SU-DHL-6 (cell line): Measurements from ENCODE around the gene EFHB.
"Not testable (repeated sequence)": the region's sequence is repeated elsewhere in the genome, so short reads cannot be mapped to it uniquely, and the experiment has no call there.

ENCODE experiments used
- H2AFZ ChIP-seq: fragments of 200-600 bp; sonication (generic); 2 replicates; pipeline ENCODE4 v1.6.1; 2014; ENCODE audit warnings: low read depth, mild to moderate bottlenecking, moderate library complexity, mixed read lengths, antibody characterized with exemption, low read length; ENCODE audit not compliant: severe bottlenecking
- H3F3A ChIP-seq: fragments of 200-600 bp; shearing (Covaris generic); 2 replicates; pipeline ENCODE4 v1.6.0; 2016; ENCODE audit warnings: antibody characterized with exemption, mild to moderate bottlenecking; ENCODE audit not compliant: insufficient read depth
- H3K27ac ChIP-seq: fragments of 200-600 bp; sonication (generic); 2 replicates; pipeline ENCODE4 v1.5.1; 2016; ENCODE audit warnings: low read depth, mild to moderate bottlenecking, low read length, moderate library complexity, mixed read lengths
- H3K27me3 ChIP-seq: fragments of 200-600 bp; sonication (generic), shearing (Covaris generic); 2 replicates; pipeline ENCODE4 v1.6.0; 2014; ENCODE audit warnings: mild to moderate bottlenecking, low read length
- H3K36me3 ChIP-seq: fragments of 200-600 bp; sonication (generic); 2 replicates; pipeline ENCODE4 v1.6.1; 2014; ENCODE audit warnings: mild to moderate bottlenecking, low read length, mixed read lengths
- H3K4me2 ChIP-seq: fragments of 300-600, 200-600 bp; shearing (Covaris generic), sonication (generic); 2 replicates; pipeline ENCODE4 v1.6.0; 2014; ENCODE audit warnings: low read length, low read depth, mild to moderate bottlenecking; ENCODE audit not compliant: poor library complexity, severe bottlenecking
- H3K4me3 ChIP-seq: fragments of 200-600 bp; sonication (generic); 2 replicates; pipeline ENCODE4 v1.5.1; 2014; ENCODE audit warnings: antibody characterized with exemption, low read length, mild to moderate bottlenecking, mixed read lengths; ENCODE audit not compliant: insufficient read depth, poor library complexity, severe bottlenecking
- H3K79me2 ChIP-seq: fragments of 200-600 bp; sonication (generic); 2 replicates; pipeline ENCODE4 v1.6.1; 2014; ENCODE audit warnings: mild to moderate bottlenecking, low read length, moderate library complexity; ENCODE audit not compliant: insufficient read depth
- H3K9ac ChIP-seq: fragments of 200-600 bp; sonication (generic); 2 replicates; pipeline ENCODE4 v1.7.0; 2014; ENCODE audit warnings: mild to moderate bottlenecking, low read length
- H3K9me2 ChIP-seq: fragments of 200-600 bp; sonication (generic); replicated peaks from 2 replicates; pipeline ENCODE4 v1.6.1; 2014; ENCODE audit warnings: low read length; ENCODE audit not compliant: insufficient read depth
- H3K9me3 ChIP-seq: fragments of 200-600 bp; sonication (generic); 2 replicates; pipeline ENCODE4 v1.6.1; 2014; ENCODE audit warnings: low read length, mixed read lengths; ENCODE audit not compliant: insufficient read depth
- H4K20me1 ChIP-seq: fragments of 200-600 bp; sonication (generic); 2 replicates; pipeline ENCODE4 v1.6.1; 2014; ENCODE audit warnings: low read depth, mild to moderate bottlenecking, antibody characterized with exemption, low read length, moderate library complexity, mixed read lengths
- EZH2phosphoT487 ChIP-seq: fragments of 200-600 bp; sonication (generic), shearing (Covaris generic); conservative IDR thresholded peaks from 2 replicates; pipeline ENCODE4 v1.6.1; 2018; ENCODE audit warnings: mild to moderate bottlenecking, antibody characterized with exemption, low read length, moderate library complexity, mixed read lengths
- TF ChIP-seq, protein P1 (sequence below): fragments of 200-600 bp; sonication (generic); IDR thresholded peaks from one replicate; pipeline ENCODE4 v1.5.1; 2017; ENCODE audit warnings: antibody characterized with exemption, mild to moderate bottlenecking, low read length, moderate library complexity; ENCODE audit not compliant: insufficient read depth, poor library complexity, severe bottlenecking

Gene EFHB

DNA sequence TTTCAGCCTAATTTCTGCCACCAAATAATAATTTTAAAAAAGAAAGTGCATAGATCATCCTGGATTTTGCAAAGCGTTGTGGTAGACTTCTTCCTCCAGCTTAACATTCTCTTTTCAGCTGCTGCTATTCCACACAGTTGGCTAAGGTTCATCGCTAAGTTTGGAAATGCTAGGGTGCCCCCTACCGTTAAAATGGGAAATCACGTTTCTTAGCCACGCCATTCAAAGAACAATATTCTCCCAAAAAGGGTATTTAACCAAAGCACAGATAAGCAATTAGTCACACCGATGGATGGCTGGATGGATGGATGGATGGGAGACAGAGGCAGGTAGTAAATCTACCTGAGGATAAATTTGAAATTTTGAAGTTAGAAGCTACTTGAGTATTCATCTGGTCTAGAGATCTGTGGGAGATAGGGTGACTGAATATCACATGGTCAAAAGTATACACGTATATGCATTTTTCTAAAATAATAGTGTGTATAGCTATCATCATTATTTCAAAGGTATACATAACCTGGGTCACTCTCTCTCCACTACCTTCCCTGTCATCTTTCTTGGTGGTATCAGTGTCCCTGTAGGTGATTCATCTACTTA lies 67.2 kb downstream of the EFHB start:
- H4K20me1 ChIP-seq: no peaks in the 10 kb centered on the region
- no peak overlapping the region for H3K27ac ChIP-seq
- H3K9me2 ChIP-seq: no peaks in the 10 kb centered on the region
- no peaks in the 10 kb centered on the region for H3K27me3 ChIP-seq
- H3F3A ChIP-seq: no peaks in the 10 kb centered on the region
- H3K4me3 ChIP-seq: no peak overlapping the region
- no peaks in the 10 kb centered on the region for H3K9me3 ChIP-seq
- no peaks in the 10 kb centered on the region for H3K79me2 ChIP-seq
- no peak overlapping the region for H3K9ac ChIP-seq
- H2AFZ ChIP-seq: no peak overlapping the region
- TF ChIP-seq, protein P1, sequence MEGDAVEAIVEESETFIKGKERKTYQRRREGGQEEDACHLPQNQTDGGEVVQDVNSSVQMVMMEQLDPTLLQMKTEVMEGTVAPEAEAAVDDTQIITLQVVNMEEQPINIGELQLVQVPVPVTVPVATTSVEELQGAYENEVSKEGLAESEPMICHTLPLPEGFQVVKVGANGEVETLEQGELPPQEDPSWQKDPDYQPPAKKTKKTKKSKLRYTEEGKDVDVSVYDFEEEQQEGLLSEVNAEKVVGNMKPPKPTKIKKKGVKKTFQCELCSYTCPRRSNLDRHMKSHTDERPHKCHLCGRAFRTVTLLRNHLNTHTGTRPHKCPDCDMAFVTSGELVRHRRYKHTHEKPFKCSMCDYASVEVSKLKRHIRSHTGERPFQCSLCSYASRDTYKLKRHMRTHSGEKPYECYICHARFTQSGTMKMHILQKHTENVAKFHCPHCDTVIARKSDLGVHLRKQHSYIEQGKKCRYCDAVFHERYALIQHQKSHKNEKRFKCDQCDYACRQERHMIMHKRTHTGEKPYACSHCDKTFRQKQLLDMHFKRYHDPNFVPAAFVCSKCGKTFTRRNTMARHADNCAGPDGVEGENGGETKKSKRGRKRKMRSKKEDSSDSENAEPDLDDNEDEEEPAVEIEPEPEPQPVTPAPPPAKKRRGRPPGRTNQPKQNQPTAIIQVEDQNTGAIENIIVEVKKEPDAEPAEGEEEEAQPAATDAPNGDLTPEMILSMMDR: peak; percentile 70
- no peak for TF ChIP-seq EZH2phosphoT487
- H3K4me2 ChIP-seq: no peak overlapping the region
- H3K36me3 ChIP-seq: no peaks in the 10 kb centered on the region

DNA sequence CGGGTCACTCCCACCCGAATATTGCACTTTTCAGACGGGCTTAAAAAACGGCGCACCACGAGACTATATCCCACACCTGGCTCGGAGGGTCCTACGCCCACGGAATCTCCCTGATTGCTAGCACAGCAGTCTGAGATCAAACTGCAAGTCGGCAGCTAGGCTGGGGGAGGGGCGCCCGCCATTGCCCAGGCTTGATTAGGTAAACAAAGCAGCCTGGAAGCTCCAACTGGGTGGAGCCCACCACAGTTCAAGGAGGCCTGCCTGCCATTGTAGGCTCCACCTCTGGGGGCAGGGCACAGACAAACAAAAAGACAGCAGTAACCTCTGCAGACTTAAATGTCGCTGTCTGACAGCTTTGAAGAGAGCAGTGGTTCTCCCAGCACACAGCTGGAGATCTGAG lies 78.7 kb downstream of the EFHB start:
- not testable (repeated sequence) for H3K9me2 ChIP-seq, H2AFZ ChIP-seq, H3K4me3 ChIP-seq, H3F3A ChIP-seq, H3K4me2 ChIP-seq, H3K36me3 ChIP-seq, H3K9ac ChIP-seq, H3K27ac ChIP-seq, H3K27me3 ChIP-seq, H4K20me1 ChIP-seq, H3K79me2 ChIP-seq, H3K9me3 ChIP-seq

DNA sequence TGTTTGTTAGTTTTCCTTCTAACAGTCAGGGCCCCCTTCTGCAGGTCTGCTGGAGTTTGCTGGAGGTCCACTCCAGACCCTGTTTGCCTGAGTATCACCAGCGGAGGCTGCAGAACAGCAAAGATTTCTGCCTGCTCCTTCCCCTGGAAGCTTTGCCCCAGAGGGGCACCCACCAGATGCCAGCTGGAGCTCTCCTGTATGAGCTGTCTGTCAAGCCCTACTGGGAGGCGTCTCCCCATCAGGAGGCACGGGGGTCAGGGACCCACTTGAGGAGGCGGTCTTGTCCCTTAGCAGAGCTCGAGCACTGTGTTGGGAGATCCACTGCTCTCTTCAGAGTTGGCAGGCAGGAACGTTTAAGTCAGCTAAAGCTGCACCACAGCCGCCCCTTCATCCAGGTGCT lies 87.4 kb downstream of the EFHB start:
- H3K79me2 ChIP-seq, H4K20me1 ChIP-seq, H3K27me3 ChIP-seq, H3F3A ChIP-seq, H3K9me3 ChIP-seq, H3K36me3 ChIP-seq, H2AFZ ChIP-seq, H3K9ac ChIP-seq, H3K27ac ChIP-seq, H3K4me2 ChIP-seq, H3K9me2 ChIP-seq, H3K4me3 ChIP-seq: not testable (repeated sequence)
